Stimulated activated naive CD4-positive, alpha-beta T cell (primary cell): ENCODE measurements around the gene NEDD4.
"Not testable (repeated sequence)": the region's sequence is repeated elsewhere in the genome, so short reads cannot be mapped to it uniquely, and the experiment has no call there.

Experiments used
- DNase-seq, 6 experiments: peaks; one replicate each; lab custom pipeline; 2025; lab: John Stamatoyannopoulos, UW

NEDD4 gene

GRCh38 chr15:55824857-55825613 lies 168.4 kb downstream of the NEDD4 start:
- no peak for DNase-seq

GRCh38 chr15:55823699-55824340 lies 169.6 kb downstream of the NEDD4 start:
- DNase-seq: no peak

DNA sequence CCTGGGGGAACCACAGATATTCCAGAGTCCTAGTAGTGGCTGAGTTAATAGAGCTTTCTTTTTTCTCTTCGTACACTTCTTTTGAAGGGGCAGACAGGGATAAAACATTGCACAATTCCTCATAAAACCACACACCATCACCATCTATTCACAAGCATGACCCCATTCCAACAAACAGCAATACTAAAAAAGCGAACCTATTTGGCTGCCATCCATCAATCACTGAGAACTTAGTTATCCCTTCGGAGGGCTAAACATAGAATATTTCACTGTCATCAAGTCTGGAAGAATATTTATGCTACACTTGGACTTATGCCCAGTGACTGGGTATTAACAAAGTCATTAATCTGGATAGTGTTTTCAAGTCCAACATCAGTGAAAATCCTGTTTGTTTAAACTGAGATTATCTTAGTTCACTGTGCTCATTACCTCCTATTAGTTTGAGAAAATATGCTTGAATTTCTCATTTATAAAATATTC lies 170.2 kb downstream of the NEDD4 start:
- no peak for DNase-seq

DNA sequence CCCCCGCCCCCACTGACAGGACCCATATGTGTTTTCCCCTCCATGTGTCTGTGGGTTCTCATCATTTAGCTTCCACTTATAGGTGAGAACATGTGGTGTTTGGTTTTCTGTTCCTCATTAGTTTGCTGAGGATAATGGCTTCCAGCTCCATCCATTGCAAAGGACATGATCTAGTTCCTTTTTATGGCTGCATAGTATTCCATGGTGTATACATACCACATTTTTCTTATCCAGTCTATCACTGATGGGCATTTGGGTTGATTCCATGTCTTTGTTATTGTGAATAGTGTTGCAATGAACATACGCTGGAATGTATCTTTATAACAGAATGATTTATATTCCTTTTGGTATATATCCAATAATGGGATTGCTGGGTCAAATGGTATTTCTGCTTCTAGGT lies 171.7 kb downstream of the NEDD4 start:
- not testable (repeated sequence) for DNase-seq

- DNase-seq: no peak
Observed at GRCh38 chr15:55820043-55820442, 173.4 kb downstream of the NEDD4 start.

- no peak for DNase-seq
Observed at GRCh38 chr15:55819397-55820034, 173.9 kb downstream of the NEDD4 start.

DNA sequence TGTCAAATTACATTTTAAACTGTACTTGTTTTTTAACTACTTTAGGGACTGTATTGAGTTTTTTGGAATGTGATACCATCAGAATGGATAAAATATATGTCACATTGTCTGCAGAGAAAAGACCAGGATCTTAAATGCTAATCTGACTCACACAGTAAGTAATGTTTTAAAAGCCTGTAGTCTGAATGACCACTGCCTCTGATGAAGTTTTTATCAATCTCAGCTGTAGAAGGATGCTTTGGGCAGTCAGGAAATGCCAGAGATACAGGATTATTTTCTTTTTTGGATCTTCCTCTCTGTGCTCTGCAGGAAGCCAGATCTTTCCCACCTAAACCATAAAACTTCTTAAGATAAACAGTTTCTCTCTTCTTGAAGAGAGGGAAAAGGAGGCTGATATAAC lies 177.4 kb downstream of the NEDD4 start:
- no peak for DNase-seq

DNA sequence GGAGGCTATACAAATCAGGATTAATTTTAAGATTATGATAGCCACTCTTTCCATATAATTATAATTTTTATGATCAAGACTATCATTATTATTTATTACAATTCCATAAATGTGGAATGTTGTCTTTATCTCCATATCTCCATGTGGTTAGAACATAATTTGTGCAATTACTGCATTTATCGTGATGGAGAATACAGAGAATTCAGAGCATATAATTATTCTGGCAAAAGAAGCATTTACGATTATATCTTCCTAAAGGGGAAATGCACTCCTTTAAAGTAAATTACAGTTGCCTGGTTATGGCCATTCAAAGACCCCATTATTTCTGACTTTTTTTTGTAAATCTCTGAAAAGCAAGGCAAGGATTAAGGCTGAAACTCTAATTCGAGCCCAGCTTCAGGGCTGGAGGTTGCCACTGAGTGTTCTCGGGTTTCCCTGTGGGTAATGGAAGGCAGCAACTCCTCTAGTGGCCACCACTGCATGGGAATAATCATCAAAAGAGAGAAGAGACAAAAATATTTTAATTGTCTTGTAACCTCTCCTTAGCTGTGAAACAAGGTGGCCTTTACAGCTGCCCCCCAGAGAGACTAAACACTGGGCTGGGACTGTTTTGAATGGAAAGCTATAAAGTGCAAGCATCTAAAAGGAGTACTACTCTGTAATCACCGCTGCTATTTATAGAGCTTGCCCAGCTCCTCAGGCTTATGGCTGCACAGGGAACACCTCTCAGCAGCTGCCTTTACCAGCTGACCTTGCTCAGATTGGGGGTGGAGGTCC lies 190.6 kb downstream of the NEDD4 start:
- no peak for DNase-seq

- no peak for DNase-seq
Observed at GRCh38 chr15:55800216-55800615, 193.2 kb downstream of the NEDD4 start.

- DNase-seq: no peak
Observed at GRCh38 chr15:55799291-55800212, 193.9 kb downstream of the NEDD4 start.

DNA sequence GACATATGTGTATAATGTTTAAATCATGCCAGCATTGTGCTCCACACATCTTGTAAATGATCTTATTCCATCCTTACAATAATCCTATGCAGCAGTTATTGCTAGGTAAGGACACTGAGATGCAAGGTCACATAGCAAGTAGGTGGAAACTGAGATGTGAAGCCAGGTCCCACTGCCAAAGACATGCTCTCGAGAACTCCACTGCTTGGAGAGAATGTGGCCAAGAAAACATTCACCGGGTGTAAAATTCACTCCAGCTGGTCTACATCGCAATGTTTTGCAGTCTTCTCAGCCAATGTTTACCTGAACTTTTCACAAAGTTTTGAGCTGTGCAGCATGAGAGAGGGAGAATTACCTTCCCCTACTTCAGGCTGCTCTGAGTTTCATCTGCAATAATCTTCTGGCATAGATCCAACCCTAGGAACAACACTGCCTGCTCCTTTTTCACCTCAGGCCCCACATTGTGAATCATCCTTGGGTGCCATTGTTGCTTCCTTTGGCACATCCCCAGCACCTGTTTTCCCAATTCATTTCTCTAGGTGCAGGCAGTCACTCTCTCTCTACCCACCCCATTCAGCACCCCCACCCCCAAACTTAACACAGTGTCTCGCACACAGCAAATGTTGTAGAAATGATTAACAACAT lies 197.0 kb downstream of the NEDD4 start:
- no peak for DNase-seq

- no peak for DNase-seq
Observed at GRCh38 chr15:55795031-55795430, 198.4 kb downstream of the NEDD4 start.

- no peak for DNase-seq
Observed at GRCh38 chr15:55791551-55792400, 201.6 kb downstream of the NEDD4 start.

DNA sequence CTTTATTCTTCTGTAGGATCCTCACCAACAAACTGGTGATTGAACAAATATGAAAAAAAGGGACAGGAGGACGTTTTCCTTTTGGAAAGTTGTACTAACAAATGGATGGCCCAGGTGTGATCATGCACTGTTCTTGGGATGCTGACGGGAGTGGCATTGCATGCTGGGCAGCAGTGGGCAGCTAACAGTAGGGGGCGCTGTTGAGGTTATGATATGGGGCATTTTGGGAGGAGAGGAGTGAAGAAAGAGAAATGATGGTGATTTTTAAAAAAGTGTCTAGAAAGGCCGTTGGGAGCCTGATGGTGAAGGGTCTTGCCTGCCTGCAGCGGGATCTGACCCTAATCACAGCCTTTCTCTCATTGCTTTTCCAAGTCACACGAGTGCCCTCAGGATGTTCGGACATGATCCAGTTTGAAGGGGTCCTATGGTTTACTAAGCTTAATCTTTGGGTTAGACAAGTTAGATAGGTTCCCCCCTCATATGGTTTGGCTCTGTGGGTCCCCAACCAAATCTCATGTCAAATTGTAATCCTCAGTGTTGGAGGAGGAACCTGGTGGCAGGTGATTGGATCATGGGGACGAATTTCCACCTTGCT lies 204.2 kb downstream of the NEDD4 start:
- DNase-seq: peak in 1 of 6 experiments; percentile 14

DNA sequence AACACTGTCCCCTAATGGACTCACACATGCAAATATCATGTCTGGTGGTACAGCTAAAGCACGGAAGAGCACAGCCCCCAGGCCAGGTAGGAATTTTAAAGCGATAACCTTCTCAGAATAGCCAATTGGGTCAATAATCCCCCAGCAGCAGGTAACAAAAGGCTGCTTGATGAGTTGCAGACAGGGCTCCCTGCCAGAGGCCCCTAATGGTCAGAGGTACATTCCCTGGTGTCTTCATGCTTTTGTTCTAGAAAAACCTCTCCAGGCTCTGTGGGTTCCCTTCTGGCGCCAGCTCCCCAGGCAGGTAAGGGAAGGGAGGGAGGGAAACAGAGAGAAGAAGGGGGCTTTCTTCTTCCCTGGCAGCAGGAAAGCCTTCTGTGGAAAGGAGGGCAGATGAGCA lies 207.1 kb downstream of the NEDD4 start:
- DNase-seq: no peak

- DNase-seq: not testable (repeated sequence)
Observed at GRCh38 chr15:55785593-55785992, 207.8 kb downstream of the NEDD4 start.

- DNase-seq: no peak
Observed at GRCh38 chr15:55784286-55784685, 209.1 kb downstream of the NEDD4 start.

DNA sequence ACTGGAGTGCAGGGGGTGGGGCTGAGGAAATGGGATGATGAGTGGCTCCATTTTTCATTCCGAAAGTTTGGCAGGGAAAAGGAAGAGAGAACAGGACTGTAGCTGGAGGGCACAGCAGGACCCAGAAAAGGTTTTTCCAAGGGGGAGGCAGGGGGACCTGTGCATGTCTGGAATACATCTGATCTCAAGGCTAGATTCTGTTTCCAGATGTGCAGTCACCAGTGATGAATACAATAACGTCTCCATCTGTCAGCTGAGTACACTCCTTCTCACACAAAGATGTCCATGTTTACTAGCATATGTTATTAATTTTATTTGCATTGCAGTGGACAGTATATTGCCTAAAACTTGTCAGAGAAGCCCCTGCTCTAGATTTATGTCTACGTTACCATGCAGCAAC lies 210.5 kb downstream of the NEDD4 start:
- no peak for DNase-seq

DNA sequence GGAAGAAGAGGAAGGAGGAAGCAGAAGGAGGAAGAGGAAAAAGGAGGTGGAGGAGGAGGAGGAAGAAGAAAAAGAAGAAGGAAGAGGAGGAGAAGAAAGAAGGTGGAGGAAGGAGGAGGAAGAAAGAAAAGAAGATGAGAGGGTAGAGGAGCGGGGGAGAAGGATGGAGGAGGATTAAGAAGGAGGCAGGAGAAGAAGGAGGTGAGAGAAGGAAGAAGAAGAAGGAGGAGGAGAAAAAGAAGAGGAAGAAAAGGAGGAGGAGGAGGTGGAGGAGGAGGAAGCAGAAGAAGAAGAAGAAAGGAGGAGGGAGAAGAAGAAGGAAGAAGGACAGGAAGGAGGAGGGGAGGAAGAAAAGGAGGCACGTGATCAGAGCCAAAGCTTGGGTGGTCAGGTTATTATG lies 213.1 kb downstream of the NEDD4 start:
- no peak for DNase-seq
